ENCODE measurements around the gene RABGGTA.

The RABGGTA gene

GRCh38 chr14:24296341-24297157, 25.2 kb upstream of the RABGGTA start:
- Histone ChIP-seq H3K4me3 (ENCODE audit: severe bottlenecking) (no peak overlapping the region), H3K36me3 (ENCODE audit: low read depth) (peaks cover 79% of the 10 kb centered on the region), H3K9me3 (ENCODE audit: severe bottlenecking) (no peaks in the 10 kb centered on the region), H3K27ac (ENCODE audit: poor library complexity, severe bottlenecking) (peak overlapping the region; percentile 81), H3K4me1 (ENCODE audit: insufficient read depth, poor library complexity, severe bottlenecking) (peaks cover 23% of the 10 kb centered on the region), H3K27me3 (ENCODE audit: insufficient read depth, poor library complexity, severe bottlenecking) (no peaks in the 10 kb centered on the region)
- ATAC-seq (ENCODE audit: low read depth) = peak; percentile 35
- TF ChIP-seq CTCF (IDR thresholded peaks at IDR 0.05; ENCODE audit: poor library complexity, severe bottlenecking) = peak; percentile 81
- DNase-seq (ENCODE audit: low spot score) = no peak

DNA sequence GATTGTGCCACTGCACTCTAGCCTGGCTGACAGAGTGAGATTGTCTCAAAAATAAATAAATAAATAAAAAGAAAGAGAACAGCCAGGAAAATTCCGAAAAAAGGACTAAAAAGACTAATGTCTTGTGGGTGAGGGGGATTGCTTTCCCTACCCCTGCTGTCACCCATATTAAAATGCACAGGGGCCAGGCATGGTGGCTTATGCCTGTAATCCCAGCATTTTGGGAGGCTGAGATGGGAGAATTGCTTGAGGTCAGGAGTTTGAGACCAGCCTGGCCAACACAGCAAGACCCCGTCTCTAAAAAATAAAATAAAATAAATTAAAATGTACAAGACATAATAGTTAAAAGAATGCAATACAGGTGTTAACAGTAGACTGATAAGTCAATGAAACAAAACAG, 22.1 kb upstream of the RABGGTA start:
- Histone ChIP-seq H3K27ac (ENCODE audit: poor library complexity, severe bottlenecking) (no peak overlapping the region), H3K9me3 (ENCODE audit: severe bottlenecking) (no peaks in the 10 kb centered on the region), H3K4me1 (ENCODE audit: insufficient read depth, poor library complexity, severe bottlenecking) (peaks cover 20% of the 10 kb centered on the region), H3K36me3 (ENCODE audit: low read depth) (peaks cover 95% of the 10 kb centered on the region), H3K4me3 (ENCODE audit: severe bottlenecking) (no peak overlapping the region), H3K27me3 (ENCODE audit: insufficient read depth, poor library complexity, severe bottlenecking) (no peaks in the 10 kb centered on the region)
- no peak for TF ChIP-seq CTCF (IDR thresholded peaks at IDR 0.05; ENCODE audit: poor library complexity, severe bottlenecking)
- DNase-seq (ENCODE audit: low spot score) = no peak
- ATAC-seq (ENCODE audit: low read depth) = no peak

GRCh38 chr14:24292118-24292807, 20.9 kb upstream of the RABGGTA start:
- DNase-seq (ENCODE audit: low spot score) = no peak
- TF ChIP-seq CTCF (IDR thresholded peaks at IDR 0.05; ENCODE audit: poor library complexity, severe bottlenecking) = no peak
- no peaks in the 10 kb centered on the region for H3K27me3 ChIP-seq (ENCODE audit: insufficient read depth, poor library complexity, severe bottlenecking)
- no peak overlapping the region for H3K27ac ChIP-seq (ENCODE audit: poor library complexity, severe bottlenecking)
- no peak for ATAC-seq (ENCODE audit: low read depth)
- no peaks in the 10 kb centered on the region for H3K9me3 ChIP-seq (ENCODE audit: severe bottlenecking)
- H3K4me1 ChIP-seq (ENCODE audit: insufficient read depth, poor library complexity, severe bottlenecking) = peaks cover 10% of the 10 kb centered on the region
- peaks cover 83% of the 10 kb centered on the region for H3K36me3 ChIP-seq (ENCODE audit: low read depth)
- H3K4me3 ChIP-seq (ENCODE audit: severe bottlenecking) = no peak overlapping the region

GRCh38 chr14:24291446-24292117, 20.2 kb upstream of the RABGGTA start:
- ATAC-seq (ENCODE audit: low read depth) (no peak), DNase-seq (ENCODE audit: low spot score) (no peak)
- Histone ChIP-seq H3K36me3 (ENCODE audit: low read depth) (peaks cover 76% of the 10 kb centered on the region), H3K9me3 (ENCODE audit: severe bottlenecking) (no peaks in the 10 kb centered on the region), H3K4me1 (ENCODE audit: insufficient read depth, poor library complexity, severe bottlenecking) (peaks cover 3% of the 10 kb centered on the region), H3K27ac (ENCODE audit: poor library complexity, severe bottlenecking) (no peak overlapping the region), H3K4me3 (ENCODE audit: severe bottlenecking) (no peak overlapping the region), H3K27me3 (ENCODE audit: insufficient read depth, poor library complexity, severe bottlenecking) (no peaks in the 10 kb centered on the region)
- no peak for TF ChIP-seq CTCF (IDR thresholded peaks at IDR 0.05; ENCODE audit: poor library complexity, severe bottlenecking)
